Neural progenitor cell (in vitro differentiated cells): Measurements from ENCODE around the gene ATP2A3. TPM values are rescaled to one million over a fixed set of nuclear protein-coding genes. Genes with fewer than 3 reads are reported as not detected.

Experiments
- DNase-seq: peaks from one replicate; pipeline ENCODE4 v3.0.0-alpha.2; 2016; ENCODE audit warnings: low spot score
- H2AFZ ChIP-seq: fragments of 200-600 bp; sonication (generic); replicated peaks from 2 replicates; pipeline ENCODE4 v1.6.1; 2016; ENCODE audit warnings: antibody characterized with exemption
- H3F3A ChIP-seq: fragments of 200-600 bp; sonication (generic); 2 replicates; pipeline ENCODE4 v1.6.1; 2016; ENCODE audit warnings: antibody characterized with exemption, low read depth
- H3K27ac ChIP-seq: fragments of 200-600 bp; sonication (generic); 2 replicates; pipeline ENCODE4 v1.5.1; 2016; ENCODE audit warnings: mild to moderate bottlenecking
- H3K27me3 ChIP-seq: fragments of 200-600 bp; sonication (generic); 2 replicates; pipeline ENCODE4 v1.6.1; 2016; ENCODE audit warnings: mild to moderate bottlenecking, moderate library complexity
- H3K36me3 ChIP-seq: fragments of 200-600 bp; sonication (generic); 2 replicates; pipeline ENCODE4 v1.5.1; 2016
- H3K4me1 ChIP-seq: fragments of 200-600 bp; sonication (generic); 2 replicates; pipeline ENCODE4 v1.6.1; 2016; ENCODE audit warnings: mixed run types
- H3K4me2 ChIP-seq: fragments of 200-600 bp; sonication (generic); 2 replicates; pipeline ENCODE4 v1.6.1; 2016
- H3K4me3 ChIP-seq: fragments of 200-600 bp; sonication (generic); 2 replicates; pipeline ENCODE4 v1.5.1; 2016
- H3K79me2 ChIP-seq: fragments of 200-600 bp; sonication (generic); 2 replicates; pipeline ENCODE4 v1.6.1; 2016; ENCODE audit warnings: low read depth
- H3K9ac ChIP-seq: fragments of 200-600 bp; sonication (generic); 2 replicates; pipeline ENCODE4 v1.6.1; 2016
- H3K9me3 ChIP-seq: fragments of 200-600 bp; sonication (generic); 2 replicates; pipeline ENCODE4 v1.5.1; 2016; ENCODE audit warnings: low read depth
- H4K20me1 ChIP-seq: fragments of 200-600 bp; sonication (generic); 2 replicates; pipeline ENCODE4 v1.6.1; 2016; ENCODE audit warnings: low read depth
- H3K27ac Mint-ChIP-seq: 3 replicates; pipeline ENCODE4 v1.8.0; 2021; ENCODE audit warnings: mixed read lengths
- H3K27me3 Mint-ChIP-seq: 2 replicates; pipeline ENCODE4 v1.8.0; 2022; ENCODE audit warnings: low read depth, mild to moderate bottlenecking, inconsistent platforms, moderate library complexity, mixed read lengths; ENCODE audit not compliant: insufficient read depth
- H3K36me3 Mint-ChIP-seq: 3 replicates; pipeline ENCODE4 v1.8.0; 2021; ENCODE audit warnings: mixed read lengths
- H3K4me1 Mint-ChIP-seq: 3 replicates; pipeline ENCODE4 v1.8.0; 2021; ENCODE audit warnings: mixed read lengths
- H3K4me3 Mint-ChIP-seq: 3 replicates; pipeline ENCODE4 v1.8.0; 2021; ENCODE audit warnings: mild to moderate bottlenecking, moderate library complexity, mixed read lengths
- H3K9me3 Mint-ChIP-seq: 3 replicates; pipeline ENCODE4 v1.8.0; 2020; ENCODE audit warnings: mixed read lengths
- EZH2 ChIP-seq: fragments of 200-600 bp; sonication (generic); IDR thresholded peaks from 2 replicates; pipeline ENCODE4 v1.6.1; 2017; ENCODE audit warnings: antibody characterized with exemption, mild to moderate bottlenecking, moderate library complexity
- EZH2phosphoT487 ChIP-seq: fragments of 200-600 bp; sonication (generic); IDR thresholded peaks from 2 replicates; pipeline ENCODE4 v1.6.1; 2017; ENCODE audit warnings: antibody characterized with exemption
- total RNA-seq: library from RNA; depleted of rRNA; stranded (reverse); fragments of >200 nt; gene quantifications from 2 replicates; pipeline ENCODE4 v1.2.3, GENCODE V29; 2015; ENCODE audit warnings: low replicate concordance
- TF ChIP-seq, protein P1 (sequence below): fragments of 200-600 bp; sonication (generic); IDR thresholded peaks from 2 replicates; pipeline ENCODE4 v1.5.1; 2017; ENCODE audit warnings: antibody characterized with exemption, mild to moderate bottlenecking

The ATP2A3 gene
- total RNA-seq, 1 donor from 2014 or later: 0.65 TPM

DNA sequence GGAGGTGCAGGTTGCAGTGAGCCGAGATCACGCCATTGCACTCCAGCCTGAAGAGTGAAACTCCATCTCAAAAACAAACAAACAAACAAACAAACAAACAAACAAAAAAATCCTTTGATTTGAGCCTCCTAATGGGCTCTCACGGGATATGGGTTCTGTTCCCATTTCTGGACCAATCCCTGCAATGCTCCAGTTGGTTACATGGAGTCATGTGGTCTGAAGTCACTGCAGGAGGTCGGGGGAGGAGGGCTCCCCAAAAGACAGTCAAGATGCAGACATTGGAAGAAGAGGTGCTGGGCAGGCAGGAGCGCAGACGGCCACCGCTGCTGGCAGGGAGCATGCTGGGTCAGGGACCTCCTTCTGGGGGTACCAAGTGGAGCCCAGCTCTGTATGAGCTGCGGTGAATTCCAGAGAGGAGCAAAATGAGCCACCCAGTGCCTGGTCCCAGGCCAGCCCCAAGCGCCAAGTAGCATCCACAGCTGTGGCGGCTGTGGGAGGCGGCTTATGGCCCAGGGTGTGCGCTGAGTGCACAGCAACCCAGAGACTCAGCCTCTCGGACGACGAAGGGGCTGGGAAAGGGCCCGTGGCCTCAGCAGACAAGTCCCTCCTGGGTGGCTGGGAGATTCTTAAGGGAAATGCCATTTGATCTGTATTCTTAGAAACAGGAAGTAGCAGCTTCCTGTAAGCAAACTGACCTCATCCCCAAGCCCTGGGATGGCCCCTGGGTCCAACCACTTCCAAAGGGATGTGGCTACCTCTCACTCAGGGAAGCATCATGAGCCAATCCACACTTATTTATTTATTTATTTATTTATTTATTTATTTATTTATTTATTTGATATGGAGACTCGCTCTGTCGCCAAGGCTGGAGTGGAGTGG is 19.6 kb upstream of the ATP2A3 start:
- H3K36me3 ChIP-seq: no peaks in the 10 kb centered on the region
- no peak for TF ChIP-seq EZH2phosphoT487
- Mint-ChIP-seq H3K4me1 (peaks cover 10% of the 10 kb centered on the region), H3K9me3 (peaks cover 2% of the 10 kb centered on the region), H3K4me3 (no peak overlapping the region), H3K27ac (peak overlapping the region; percentile 14), H3K27me3 (peaks cover 11% of the 10 kb centered on the region), H3K36me3 (no peaks in the 10 kb centered on the region)
- H3K79me2 ChIP-seq: no peaks in the 10 kb centered on the region
- DNase-seq: no peak
- H3K4me3 ChIP-seq: no peak overlapping the region
- H3K4me2 ChIP-seq: no peak overlapping the region
- H4K20me1 ChIP-seq: no peaks in the 10 kb centered on the region
- H2AFZ ChIP-seq: no peak overlapping the region
- peaks cover 2% of the 10 kb centered on the region for H3F3A ChIP-seq
- H3K4me1 ChIP-seq: no peaks in the 10 kb centered on the region
- H3K9me3 ChIP-seq: no peaks in the 10 kb centered on the region
- H3K27me3 ChIP-seq: no peaks in the 10 kb centered on the region
- H3K27ac ChIP-seq: no peak overlapping the region
- H3K9ac ChIP-seq: no peak overlapping the region

DNA sequence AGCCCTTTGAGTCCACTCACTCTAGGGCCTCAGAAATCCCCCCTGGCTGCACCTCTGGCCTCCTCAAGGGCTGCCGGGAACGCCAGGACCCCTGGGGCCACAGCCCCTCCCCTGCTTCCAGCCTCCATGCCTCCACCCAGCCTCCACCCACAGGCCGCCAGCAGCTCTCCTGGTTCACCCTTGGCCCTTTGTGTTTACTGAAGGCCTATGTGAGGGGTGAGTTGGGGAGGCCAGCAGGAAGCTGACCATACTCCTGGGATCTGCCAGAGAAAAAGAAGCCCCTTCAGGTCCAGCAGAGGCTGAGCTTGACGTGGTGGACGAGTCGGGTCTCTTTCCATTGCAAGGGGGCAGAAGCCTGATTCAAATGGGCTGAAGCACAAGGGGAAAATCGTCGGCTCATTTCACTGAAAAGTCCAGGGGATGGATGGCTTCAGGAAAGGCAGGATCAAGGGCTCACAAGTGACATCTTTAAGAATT is 18.3 kb upstream of the ATP2A3 start:
- peaks cover 2% of the 10 kb centered on the region for H3K9me3 Mint-ChIP-seq
- H3K4me1 ChIP-seq: no peaks in the 10 kb centered on the region
- H2AFZ ChIP-seq: no peak overlapping the region
- no peak overlapping the region for H3K27ac ChIP-seq
- no peaks in the 10 kb centered on the region for H3K36me3 Mint-ChIP-seq
- no peaks in the 10 kb centered on the region for H4K20me1 ChIP-seq
- no peaks in the 10 kb centered on the region for H3K36me3 ChIP-seq
- no peaks in the 10 kb centered on the region for H3K9me3 ChIP-seq
- H3K4me1 Mint-ChIP-seq: peaks cover 10% of the 10 kb centered on the region
- peaks cover 11% of the 10 kb centered on the region for H3K27me3 Mint-ChIP-seq
- no peaks in the 10 kb centered on the region for H3K27me3 ChIP-seq
- H3K79me2 ChIP-seq: no peaks in the 10 kb centered on the region
- no peak overlapping the region for H3K4me3 ChIP-seq
- no peak for DNase-seq
- no peak overlapping the region for H3K4me2 ChIP-seq
- no peak overlapping the region for H3K4me3 Mint-ChIP-seq
- H3K9ac ChIP-seq: no peak overlapping the region
- TF ChIP-seq EZH2phosphoT487 (no peak), EZH2 (no peak)
- TF ChIP-seq, protein P1, sequence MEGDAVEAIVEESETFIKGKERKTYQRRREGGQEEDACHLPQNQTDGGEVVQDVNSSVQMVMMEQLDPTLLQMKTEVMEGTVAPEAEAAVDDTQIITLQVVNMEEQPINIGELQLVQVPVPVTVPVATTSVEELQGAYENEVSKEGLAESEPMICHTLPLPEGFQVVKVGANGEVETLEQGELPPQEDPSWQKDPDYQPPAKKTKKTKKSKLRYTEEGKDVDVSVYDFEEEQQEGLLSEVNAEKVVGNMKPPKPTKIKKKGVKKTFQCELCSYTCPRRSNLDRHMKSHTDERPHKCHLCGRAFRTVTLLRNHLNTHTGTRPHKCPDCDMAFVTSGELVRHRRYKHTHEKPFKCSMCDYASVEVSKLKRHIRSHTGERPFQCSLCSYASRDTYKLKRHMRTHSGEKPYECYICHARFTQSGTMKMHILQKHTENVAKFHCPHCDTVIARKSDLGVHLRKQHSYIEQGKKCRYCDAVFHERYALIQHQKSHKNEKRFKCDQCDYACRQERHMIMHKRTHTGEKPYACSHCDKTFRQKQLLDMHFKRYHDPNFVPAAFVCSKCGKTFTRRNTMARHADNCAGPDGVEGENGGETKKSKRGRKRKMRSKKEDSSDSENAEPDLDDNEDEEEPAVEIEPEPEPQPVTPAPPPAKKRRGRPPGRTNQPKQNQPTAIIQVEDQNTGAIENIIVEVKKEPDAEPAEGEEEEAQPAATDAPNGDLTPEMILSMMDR: no peak
- no peak overlapping the region for H3K27ac Mint-ChIP-seq
- H3F3A ChIP-seq: peaks cover 2% of the 10 kb centered on the region

DNA sequence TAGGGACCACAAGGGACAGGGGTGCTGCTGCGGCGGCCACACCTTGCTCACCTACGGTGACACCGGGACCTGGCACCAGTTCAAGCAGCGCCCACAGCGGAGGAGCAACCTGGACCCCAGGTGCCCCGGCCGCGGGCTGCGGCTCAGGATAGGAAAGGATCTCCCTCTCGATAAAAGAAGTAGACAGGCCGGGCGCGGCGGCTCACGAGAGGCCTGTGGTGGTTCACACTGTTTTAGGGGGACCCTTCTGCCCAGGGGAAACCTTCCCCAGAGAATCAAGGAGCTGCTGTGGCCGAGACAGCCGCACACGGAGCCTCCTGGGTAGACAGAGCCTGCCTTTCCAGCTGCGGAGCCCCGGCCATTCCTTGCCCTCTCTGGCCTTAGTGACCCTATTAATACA is 17.9 kb upstream of the ATP2A3 start:
- Mint-ChIP-seq H3K9me3 (peaks cover 2% of the 10 kb centered on the region), H3K27me3 (peaks cover 11% of the 10 kb centered on the region), H3K27ac (no peak overlapping the region), H3K4me3 (no peak overlapping the region), H3K4me1 (peaks cover 11% of the 10 kb centered on the region), H3K36me3 (no peaks in the 10 kb centered on the region)
- no peaks in the 10 kb centered on the region for H3K36me3 ChIP-seq
- no peak overlapping the region for H2AFZ ChIP-seq
- H3K79me2 ChIP-seq: no peaks in the 10 kb centered on the region
- no peak overlapping the region for H3K4me3 ChIP-seq
- H3K9me3 ChIP-seq: no peaks in the 10 kb centered on the region
- peaks cover 2% of the 10 kb centered on the region for H3F3A ChIP-seq
- no peak overlapping the region for H3K27ac ChIP-seq
- no peak for DNase-seq
- H3K9ac ChIP-seq: no peak overlapping the region
- no peaks in the 10 kb centered on the region for H4K20me1 ChIP-seq
- no peaks in the 10 kb centered on the region for H3K4me1 ChIP-seq
- no peaks in the 10 kb centered on the region for H3K27me3 ChIP-seq
- TF ChIP-seq, protein P1: no peak
- TF ChIP-seq EZH2 (no peak), EZH2phosphoT487 (no peak)
- no peak overlapping the region for H3K4me2 ChIP-seq

DNA sequence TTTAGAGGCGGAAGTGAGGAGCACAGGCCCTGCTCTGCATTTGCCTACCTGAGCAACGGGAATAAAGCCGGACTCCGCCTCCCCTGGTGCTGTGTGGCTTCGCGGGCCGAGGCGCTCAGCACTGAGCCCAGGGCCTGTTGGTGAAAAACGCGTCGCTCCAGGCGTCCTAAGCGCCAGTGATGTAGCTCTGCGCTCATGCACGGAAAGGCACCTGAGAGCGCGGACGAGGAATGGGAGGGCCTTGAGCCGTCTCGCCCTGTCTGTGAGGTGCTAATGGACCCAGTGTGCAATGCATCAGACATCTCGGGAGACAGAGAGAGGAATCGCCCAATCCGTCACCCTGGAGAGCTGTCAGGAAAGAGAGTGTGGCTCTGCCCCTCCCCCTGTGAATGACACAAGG is 17.2 kb upstream of the ATP2A3 start:
- Mint-ChIP-seq H3K4me3 (no peak overlapping the region), H3K4me1 (peaks cover 15% of the 10 kb centered on the region), H3K9me3 (peaks cover 2% of the 10 kb centered on the region), H3K27ac (no peak overlapping the region), H3K27me3 (peaks cover 9% of the 10 kb centered on the region), H3K36me3 (no peaks in the 10 kb centered on the region)
- Histone ChIP-seq H3K9me3 (no peaks in the 10 kb centered on the region), H3K36me3 (no peaks in the 10 kb centered on the region), H3F3A (peaks cover 2% of the 10 kb centered on the region), H4K20me1 (no peaks in the 10 kb centered on the region), H2AFZ (peak overlapping the region; percentile 3), H3K4me1 (no peaks in the 10 kb centered on the region), H3K4me2 (no peak overlapping the region), H3K27ac (no peak overlapping the region), H3K9ac (no peak overlapping the region), H3K4me3 (no peak overlapping the region), H3K27me3 (no peaks in the 10 kb centered on the region), H3K79me2 (no peaks in the 10 kb centered on the region)
- DNase-seq: no peak
- TF ChIP-seq EZH2phosphoT487 (no peak), EZH2 (no peak)
- TF ChIP-seq, protein P1: no peak
